Measurements from ENCODE around the gene HEPH. TPM values are rescaled to one million over a fixed set of nuclear protein-coding genes. Genes with fewer than 3 reads are reported as not detected.
"Not testable (repeated sequence)": the region's sequence is repeated elsewhere in the genome, so short reads cannot be mapped to it uniquely, and the experiment has no call there.

Gene HEPH, protein sequence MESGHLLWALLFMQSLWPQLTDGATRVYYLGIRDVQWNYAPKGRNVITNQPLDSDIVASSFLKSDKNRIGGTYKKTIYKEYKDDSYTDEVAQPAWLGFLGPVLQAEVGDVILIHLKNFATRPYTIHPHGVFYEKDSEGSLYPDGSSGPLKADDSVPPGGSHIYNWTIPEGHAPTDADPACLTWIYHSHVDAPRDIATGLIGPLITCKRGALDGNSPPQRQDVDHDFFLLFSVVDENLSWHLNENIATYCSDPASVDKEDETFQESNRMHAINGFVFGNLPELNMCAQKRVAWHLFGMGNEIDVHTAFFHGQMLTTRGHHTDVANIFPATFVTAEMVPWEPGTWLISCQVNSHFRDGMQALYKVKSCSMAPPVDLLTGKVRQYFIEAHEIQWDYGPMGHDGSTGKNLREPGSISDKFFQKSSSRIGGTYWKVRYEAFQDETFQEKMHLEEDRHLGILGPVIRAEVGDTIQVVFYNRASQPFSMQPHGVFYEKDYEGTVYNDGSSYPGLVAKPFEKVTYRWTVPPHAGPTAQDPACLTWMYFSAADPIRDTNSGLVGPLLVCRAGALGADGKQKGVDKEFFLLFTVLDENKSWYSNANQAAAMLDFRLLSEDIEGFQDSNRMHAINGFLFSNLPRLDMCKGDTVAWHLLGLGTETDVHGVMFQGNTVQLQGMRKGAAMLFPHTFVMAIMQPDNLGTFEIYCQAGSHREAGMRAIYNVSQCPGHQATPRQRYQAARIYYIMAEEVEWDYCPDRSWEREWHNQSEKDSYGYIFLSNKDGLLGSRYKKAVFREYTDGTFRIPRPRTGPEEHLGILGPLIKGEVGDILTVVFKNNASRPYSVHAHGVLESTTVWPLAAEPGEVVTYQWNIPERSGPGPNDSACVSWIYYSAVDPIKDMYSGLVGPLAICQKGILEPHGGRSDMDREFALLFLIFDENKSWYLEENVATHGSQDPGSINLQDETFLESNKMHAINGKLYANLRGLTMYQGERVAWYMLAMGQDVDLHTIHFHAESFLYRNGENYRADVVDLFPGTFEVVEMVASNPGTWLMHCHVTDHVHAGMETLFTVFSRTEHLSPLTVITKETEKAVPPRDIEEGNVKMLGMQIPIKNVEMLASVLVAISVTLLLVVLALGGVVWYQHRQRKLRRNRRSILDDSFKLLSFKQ
- 0.10 TPM in 1 of 2 replicates, not detected in the other for total RNA-seq

GRCh38 chrX:66163849-66164411 is at the start of gene HEPH:
TSS of gene HEPH (plus strand) at chrX:66164247. CDS start at chrX:66170571, 6,324 bp downstream.
- no peak for DNase-seq (ENCODE audit: low read depth)

GRCh38 chrX:66118722-66119121 is 45.3 kb upstream of the HEPH start:
- DNase-seq (ENCODE audit: low read depth): not testable (repeated sequence)

GRCh38 chrX:66121354-66121753 is 42.7 kb upstream of the HEPH start:
- not testable (repeated sequence) for DNase-seq (ENCODE audit: low read depth)

DNA sequence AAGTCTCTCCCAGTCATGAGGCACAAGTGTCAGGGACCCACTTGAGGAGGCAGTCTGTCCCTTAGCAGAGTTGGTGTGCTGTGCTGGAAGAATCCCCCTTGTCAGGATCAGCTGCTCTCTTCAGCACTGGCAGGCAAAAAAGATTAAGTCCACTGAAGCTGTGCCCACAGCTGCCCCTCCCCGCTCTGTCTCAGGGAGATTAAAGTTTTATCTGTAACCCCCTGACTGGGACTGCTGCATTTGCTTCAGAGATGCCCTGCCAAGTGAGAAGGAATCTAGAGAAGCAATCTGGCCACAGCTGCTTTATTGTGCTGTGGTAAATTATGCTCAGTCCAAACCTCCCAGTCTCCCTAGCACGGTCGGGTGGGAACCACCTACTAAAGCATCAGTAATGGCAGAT is 37.4 kb upstream of the HEPH start:
- no peak for DNase-seq (ENCODE audit: low read depth)

DNA sequence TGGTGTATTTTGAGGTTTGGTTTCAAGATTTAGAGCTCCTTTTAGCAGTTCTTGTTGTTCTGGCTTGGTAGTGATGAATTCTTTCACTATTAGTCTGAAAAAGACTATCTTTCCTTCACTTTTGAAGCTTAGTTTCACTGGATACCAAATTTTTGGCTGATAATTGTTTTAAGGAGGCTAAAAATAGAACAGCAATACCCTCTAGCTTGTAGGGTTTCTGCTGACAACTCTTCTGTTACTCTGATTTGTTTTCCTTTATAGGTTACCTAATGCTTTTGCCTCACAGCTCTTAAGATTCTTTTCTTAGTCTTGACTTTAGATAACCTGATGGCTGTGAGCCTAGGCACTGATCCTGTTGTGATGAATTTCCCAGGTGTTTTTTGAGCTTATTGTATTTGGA is 33.6 kb upstream of the HEPH start:
- DNase-seq (ENCODE audit: low read depth): no peak

DNA sequence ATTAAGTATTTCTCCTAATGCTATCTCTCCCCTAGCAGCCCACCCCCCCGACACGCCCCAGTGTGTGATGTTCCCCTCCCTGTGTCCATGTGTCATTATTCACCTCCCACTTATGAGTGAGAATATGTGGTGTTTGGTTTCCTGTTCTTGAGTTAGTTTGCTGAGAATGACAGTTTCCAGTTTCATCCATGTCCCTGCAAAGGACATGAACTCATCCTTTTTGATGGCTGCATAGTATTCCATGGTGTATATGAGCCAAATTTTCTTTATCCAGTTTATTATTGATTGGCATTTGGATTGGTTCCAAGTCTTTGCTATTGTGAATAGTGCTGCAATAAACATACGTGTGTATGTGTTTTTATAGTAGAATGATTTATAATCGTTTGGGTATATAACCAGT is 28.8 kb upstream of the HEPH start:
- not testable (repeated sequence) for DNase-seq (ENCODE audit: low read depth)

GRCh38 chrX:66142351-66142750 is 21.7 kb upstream of the HEPH start:
- DNase-seq (ENCODE audit: low read depth): no peak

DNA sequence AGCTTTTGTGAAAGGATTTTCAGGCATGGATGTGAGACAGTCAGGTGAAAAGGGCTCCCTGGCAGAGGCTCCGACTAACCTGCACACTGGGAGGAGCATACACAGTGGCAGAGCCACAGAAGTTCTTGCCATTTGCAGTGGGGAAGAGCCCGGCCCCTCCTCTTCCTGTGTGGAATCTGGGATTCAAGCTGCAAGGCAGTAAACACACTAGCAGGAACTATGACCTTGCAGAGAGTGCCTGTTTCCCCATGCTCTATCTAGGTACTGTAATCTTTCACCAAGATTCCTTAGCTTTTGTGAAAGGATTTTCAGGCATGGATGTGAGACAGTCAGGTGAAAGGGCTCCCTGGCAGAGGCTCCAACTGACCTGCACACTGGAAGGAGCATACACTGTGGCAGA is 19.8 kb upstream of the HEPH start:
- no peak for DNase-seq (ENCODE audit: low read depth)

DNA sequence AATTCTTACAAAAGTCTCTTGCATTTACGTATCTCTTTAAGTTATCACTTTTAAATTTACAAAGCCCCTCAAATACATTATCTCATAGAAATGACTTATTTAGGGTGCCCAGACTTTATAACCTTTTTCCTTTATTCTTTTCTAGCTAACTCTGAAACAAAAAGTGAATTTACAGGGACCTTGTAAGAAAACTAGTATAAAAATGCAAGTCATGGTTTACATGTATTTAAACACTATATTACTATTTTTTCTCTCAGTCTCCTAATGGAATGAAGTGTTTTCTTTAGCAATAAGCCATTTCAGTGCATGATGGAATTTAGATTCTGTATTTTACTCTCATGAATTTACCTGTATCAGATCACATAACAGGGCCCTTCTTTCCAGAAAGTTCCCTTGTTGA is 14.5 kb upstream of the HEPH start:
- no peak for DNase-seq (ENCODE audit: low read depth)

DNA sequence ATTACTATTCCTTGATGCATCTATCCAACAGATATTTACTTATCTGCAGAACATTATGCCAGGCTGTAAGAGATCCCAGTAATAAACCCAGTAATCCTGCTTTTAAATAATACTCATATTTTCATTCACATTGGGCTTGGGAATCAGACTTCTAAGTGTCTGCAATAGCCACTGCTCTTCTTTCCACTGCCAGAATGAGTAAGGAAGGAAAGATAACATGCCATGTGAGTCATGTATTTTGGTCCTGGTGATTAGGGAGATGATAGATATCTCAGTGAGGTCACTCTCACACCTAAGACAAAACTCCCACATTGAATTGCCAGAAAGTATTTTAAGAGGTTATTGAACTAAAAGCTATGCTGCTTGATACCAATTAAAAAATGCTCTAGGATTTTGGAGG is 13.9 kb upstream of the HEPH start:
- DNase-seq (ENCODE audit: low read depth): no peak

DNA sequence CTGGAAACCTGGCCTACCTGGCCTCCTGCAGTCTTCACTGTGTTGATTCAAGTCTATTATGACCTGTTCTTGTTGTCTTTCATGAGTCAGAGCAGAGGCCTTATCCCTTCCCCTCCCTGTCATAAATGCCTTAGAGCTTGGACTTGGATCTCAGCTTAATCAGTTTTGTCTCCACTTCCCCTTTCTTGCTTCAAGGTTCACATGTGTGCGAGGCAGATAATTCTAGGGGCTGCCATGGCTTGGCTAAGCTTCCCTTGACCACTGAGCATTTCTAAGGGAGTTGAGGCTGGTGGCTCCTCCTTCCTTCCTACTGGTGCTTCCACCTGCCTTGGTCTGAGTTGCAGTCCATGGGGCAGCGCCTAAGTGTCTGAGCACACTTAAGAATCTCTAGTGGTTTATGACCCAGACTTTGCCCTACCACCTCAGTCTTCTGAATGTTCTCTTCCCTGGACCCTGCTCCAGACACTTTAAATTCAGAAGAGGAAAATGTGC is 1.7 kb upstream of the HEPH start:
- no peak for DNase-seq (ENCODE audit: low read depth)

DNA sequence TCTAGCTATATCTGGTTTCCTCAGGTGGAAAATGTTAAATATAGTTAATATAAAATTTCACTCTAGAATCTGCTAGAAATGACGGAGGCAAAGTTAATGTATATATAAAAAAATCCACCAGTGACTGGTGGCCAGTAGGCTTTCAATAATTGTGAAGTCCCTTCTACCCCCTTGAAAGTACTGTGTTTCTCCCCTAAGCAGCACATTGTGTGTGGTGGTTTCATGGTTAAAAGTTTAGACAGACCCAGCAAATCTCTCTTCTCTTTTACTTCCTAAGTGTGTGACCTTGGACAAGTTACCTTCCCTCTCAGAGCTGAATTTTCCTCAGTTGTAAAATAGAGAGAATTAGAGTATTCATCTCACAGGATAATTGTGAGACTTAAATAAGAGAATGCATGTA is 600 bp upstream of the HEPH start:
- DNase-seq (ENCODE audit: low read depth): no peak

- DNase-seq (ENCODE audit: low read depth): no peak
Observed at GRCh38 chrX:66164470-66164869, 423 bp downstream of the HEPH start.

GRCh38 chrX:66164931-66165330 is 884 bp downstream of the HEPH start:
- no peak for DNase-seq (ENCODE audit: low read depth)

DNA sequence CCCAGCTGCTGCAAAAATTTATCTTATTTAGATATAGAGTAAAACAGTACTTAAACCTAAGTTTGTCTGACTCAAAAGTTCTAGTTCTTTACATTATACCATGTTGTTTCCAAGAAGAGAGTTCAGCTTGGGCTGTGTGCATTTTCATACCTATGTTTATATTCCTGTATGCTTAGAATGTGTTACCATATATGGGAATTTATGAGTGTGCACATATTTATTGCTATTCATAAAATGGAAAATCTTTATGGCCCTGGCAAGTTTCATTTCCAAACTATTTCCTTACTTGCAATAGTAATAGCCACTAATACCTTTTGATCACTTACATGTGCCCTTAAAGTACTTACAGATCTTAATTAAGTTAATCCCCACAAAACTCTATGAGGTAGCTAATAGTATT is 2.6 kb downstream of the HEPH start:
- DNase-seq (ENCODE audit: low read depth): no peak

GRCh38 chrX:66167431-66167830 is 3.4 kb downstream of the HEPH start:
- DNase-seq (ENCODE audit: low read depth): no peak

GRCh38 chrX:66176134-66176533 is 12.1 kb downstream of the HEPH start:
- no peak for DNase-seq (ENCODE audit: low read depth)

- DNase-seq (ENCODE audit: low read depth): no peak
Observed at GRCh38 chrX:66191563-66191962, 27.5 kb downstream of the HEPH start.

DNA sequence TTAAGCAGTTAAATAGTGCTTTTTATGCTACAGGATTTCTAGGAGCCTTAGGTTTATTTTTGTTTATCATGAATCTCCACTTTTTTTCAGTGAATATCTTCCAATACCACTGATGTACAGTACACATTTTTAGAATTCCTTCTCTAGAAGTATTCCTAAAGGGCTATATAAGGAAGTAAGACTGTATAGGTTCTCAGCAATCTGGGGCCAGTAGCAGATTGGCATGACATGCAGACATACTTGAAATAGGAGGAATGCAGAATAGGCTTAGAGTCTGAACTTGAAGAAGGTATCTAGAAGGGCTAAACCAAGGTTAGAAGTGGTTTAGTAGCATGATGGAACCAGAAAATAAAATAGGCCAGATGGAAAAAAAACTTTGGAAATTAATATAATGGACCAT is 29.8 kb downstream of the HEPH start:
- no peak for DNase-seq (ENCODE audit: low read depth)

DNA sequence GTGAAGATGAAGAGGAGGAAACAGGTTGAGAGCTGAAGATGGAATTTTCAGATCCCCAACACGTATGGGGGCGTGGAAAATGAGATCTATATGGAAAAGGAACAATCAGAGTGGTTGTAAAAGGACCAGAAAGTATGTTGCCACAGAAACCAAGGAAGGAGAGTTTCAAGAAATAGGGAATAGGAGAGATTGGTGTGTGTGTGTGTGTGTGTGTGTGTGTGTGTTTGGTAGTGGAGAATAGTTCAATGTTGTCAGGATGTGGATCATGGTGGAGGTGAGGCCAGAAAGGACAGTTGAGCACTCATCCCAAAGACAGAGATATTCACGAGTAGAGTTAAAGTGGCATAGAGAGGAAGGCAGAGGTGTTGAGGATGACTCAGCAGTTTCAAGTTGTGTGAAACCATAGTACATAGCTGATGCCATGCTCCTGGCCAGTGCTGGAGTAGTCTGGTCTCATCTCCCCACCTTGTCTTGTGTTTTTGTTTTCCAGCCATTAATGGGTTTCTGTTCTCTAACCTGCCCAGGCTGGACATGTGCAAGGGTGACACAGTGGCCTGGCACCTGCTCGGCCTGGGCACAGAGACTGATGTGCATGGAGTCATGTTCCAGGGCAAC is 36.1 kb downstream of the HEPH start:
- DNase-seq (ENCODE audit: low read depth): no peak

All from renal cortical epithelial cell (primary cell).